ENCODE results near the gene ABHD15.

Gene ABHD15

GRCh38 chr17:29592850-29593551 lies 26.2 kb upstream of the ABHD15 start, which contains the start of gene ANKRD13B:
Gene ANKRD13B (plus strand): TSS chr17:29593132. CDS start chr17:29593622, 490 bp downstream.
- ChIA-PET CTCF (interaction anchor here (0.7 to 3.0 kb wide), 11 partner anchors 12 to 493 kb away, joined by 3 to 26 read pairs (median 4); no protein-coding TSS in a partner anchor), POLR2A (interaction anchor here (0.8 to 3.0 kb wide), 14 partner anchors 8 to 500 kb away, joined by 3 to 32 read pairs (median 6); partner anchors contain the start of genes ABHD15, CORO6 and TP53I13)
- TF ChIP-seq L3MBTL2 (conservative IDR thresholded peaks at IDR 0.05), result no peak
- no peak for TF ChIP-seq SP1 (IDR thresholded peaks at IDR 0.05)
- TF ChIP-seq FOXM1 (IDR thresholded peaks at IDR 0.05; ENCODE audit: borderline replicate concordance), result 0 out of 2 replicates have a peak, but pooled peaks have one; percentile 33
- DNase-seq (ENCODE audit: extremely low spot score), result no peak

- peak; percentile 83 for DNase-seq (ENCODE audit: extremely low spot score)
- ChIA-PET POLR2A (interaction anchor here (0.7 to 3.0 kb wide), 19 partner anchors 8 to 501 kb away, joined by 3 to 32 read pairs (median 5); partner anchors contain the start of genes ABHD15, CORO6, SSH2 and TP53I13), CTCF (interaction anchor here (0.5 to 3.0 kb wide), 19 partner anchors 11 to 494 kb away, joined by 3 to 26 read pairs (median 4); partner anchors contain the start of genes ABHD15 and CORO6)
- no peak for TF ChIP-seq ARNT (IDR thresholded peaks at IDR 0.05)
- no peak for TF ChIP-seq NFRKB (IDR thresholded peaks at IDR 0.05)
- TF ChIP-seq TARDBP (IDR thresholded peaks at IDR 0.05), result no peak
- no peak for TF ChIP-seq L3MBTL2 (conservative IDR thresholded peaks at IDR 0.05)
- TF ChIP-seq SP1 (IDR thresholded peaks at IDR 0.05), result no peak
- TF ChIP-seq ZNF384 (IDR thresholded peaks at IDR 0.05), result no peak
Observed at GRCh38 chr17:29591737-29592608, 25.1 kb upstream of the ABHD15 start.

GRCh38 chr17:29591146-29591736 lies 24.4 kb upstream of the ABHD15 start:
- ChIA-PET POLR2A (interaction anchor here (0.7 to 3.0 kb wide), 13 partner anchors 7 to 641 kb away, joined by 3 to 32 read pairs (median 6); partner anchors contain the start of genes ABHD15, CORO6, SSH2 and TP53I13), CTCF (interaction anchor here (0.6 to 3.0 kb wide), 14 partner anchors 10 to 371 kb away, joined by 3 to 26 read pairs (median 4); partner anchors contain the start of genes ABHD15 and CORO6)
- TF ChIP-seq L3MBTL2 (conservative IDR thresholded peaks at IDR 0.05) (peak; percentile 95), NFRKB (IDR thresholded peaks at IDR 0.05) (no peak)
- no peak for DNase-seq (ENCODE audit: extremely low spot score)

- ChIA-PET CTCF (interaction anchor here (0.6 to 3.0 kb wide), 7 partner anchors 10 to 341 kb away, joined by 3 to 26 read pairs (median 5); no protein-coding TSS in a partner anchor), POLR2A (interaction anchor here (0.7 to 3.0 kb wide), 9 partner anchors 9 to 641 kb away, joined by 3 to 32 read pairs (median 6); partner anchors contain the start of genes ABHD15, CORO6, SSH2 and TP53I13)
- TF ChIP-seq BHLHE40 (IDR thresholded peaks at IDR 0.05; ENCODE audit: borderline replicate concordance) (no peak), NFRKB (IDR thresholded peaks at IDR 0.05) (no peak), ARNT (IDR thresholded peaks at IDR 0.05) (no peak), ELF4 (IDR thresholded peaks at IDR 0.05) (no peak), HDGF (IDR thresholded peaks at IDR 0.05; ENCODE audit: borderline replicate concordance) (no peak), PKNOX1 (IDR thresholded peaks at IDR 0.05) (no peak), FOXA1 (IDR thresholded peaks at IDR 0.05) (no peak), CTBP1 (IDR thresholded peaks at IDR 0.05; ENCODE audit: borderline replicate concordance) (no peak), FOXK2 (IDR thresholded peaks at IDR 0.05) (no peak), SUZ12 (IDR thresholded peaks at IDR 0.05) (no peak), TARDBP (IDR thresholded peaks at IDR 0.05) (no peak), FOXM1 (IDR thresholded peaks at IDR 0.05; ENCODE audit: borderline replicate concordance) (no peak), ZNF384 (IDR thresholded peaks at IDR 0.05) (no peak), LEF1 (IDR thresholded peaks at IDR 0.05; ENCODE audit: borderline replicate concordance) (no peak), L3MBTL2 (conservative IDR thresholded peaks at IDR 0.05) (no peak), SP1 (IDR thresholded peaks at IDR 0.05) (no peak)
- no peak for DNase-seq (ENCODE audit: extremely low spot score)
Observed at GRCh38 chr17:29590411-29591145, 23.7 kb upstream of the ABHD15 start.

GRCh38 chr17:29589524-29590410 lies 22.9 kb upstream of the ABHD15 start, which contains the start of gene GIT1:
Gene GIT1 (minus strand): TSS chr17:29589648. CDS start chr17:29589378, 270 bp downstream.
- no peak for TF ChIP-seq TARDBP (IDR thresholded peaks at IDR 0.05)
- TF ChIP-seq NFRKB (IDR thresholded peaks at IDR 0.05), result no peak
- TF ChIP-seq FOXM1 (IDR thresholded peaks at IDR 0.05; ENCODE audit: borderline replicate concordance), result peak; percentile 53; the same call in 1 of the 2 replicates
- POLR2A ChIA-PET, result interaction anchor here (1.1 kb wide), 2 partner anchors 8 to 27 kb away, joined by 4 to 9 read pairs; no protein-coding TSS in a partner anchor
- CTCF ChIA-PET, result interaction anchor here (0.6 to 2.4 kb wide), 3 partner anchors 27 to 862 kb away, joined by 4 to 12 read pairs (median 5); no protein-coding TSS in a partner anchor
- DNase-seq (ENCODE audit: extremely low spot score), result peak; percentile 80

All from HEK293T (cell line).